GM21786 (cell line): Measurements from ENCODE around the gene KLHL21.
"Not testable (repeated sequence)": the region's sequence is repeated elsewhere in the genome, so short reads cannot be mapped to it uniquely, and the experiment has no call there.

Experiments
- ATAC-seq: cut with Tn5 transposase; IDR thresholded peaks from one replicate; pipeline ENCODE4 v1.9.1; 2021; ENCODE audit not compliant: unreplicated experiment

KLHL21 gene, protein sequence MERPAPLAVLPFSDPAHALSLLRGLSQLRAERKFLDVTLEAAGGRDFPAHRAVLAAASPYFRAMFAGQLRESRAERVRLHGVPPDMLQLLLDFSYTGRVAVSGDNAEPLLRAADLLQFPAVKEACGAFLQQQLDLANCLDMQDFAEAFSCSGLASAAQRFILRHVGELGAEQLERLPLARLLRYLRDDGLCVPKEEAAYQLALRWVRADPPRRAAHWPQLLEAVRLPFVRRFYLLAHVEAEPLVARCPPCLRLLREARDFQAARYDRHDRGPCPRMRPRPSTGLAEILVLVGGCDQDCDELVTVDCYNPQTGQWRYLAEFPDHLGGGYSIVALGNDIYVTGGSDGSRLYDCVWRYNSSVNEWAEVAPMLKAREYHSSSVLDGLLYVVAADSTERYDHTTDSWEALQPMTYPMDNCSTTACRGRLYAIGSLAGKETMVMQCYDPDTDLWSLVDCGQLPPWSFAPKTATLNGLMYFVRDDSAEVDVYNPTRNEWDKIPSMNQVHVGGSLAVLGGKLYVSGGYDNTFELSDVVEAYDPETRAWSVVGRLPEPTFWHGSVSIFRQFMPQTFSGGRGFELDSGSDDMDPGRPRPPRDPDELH

DNA sequence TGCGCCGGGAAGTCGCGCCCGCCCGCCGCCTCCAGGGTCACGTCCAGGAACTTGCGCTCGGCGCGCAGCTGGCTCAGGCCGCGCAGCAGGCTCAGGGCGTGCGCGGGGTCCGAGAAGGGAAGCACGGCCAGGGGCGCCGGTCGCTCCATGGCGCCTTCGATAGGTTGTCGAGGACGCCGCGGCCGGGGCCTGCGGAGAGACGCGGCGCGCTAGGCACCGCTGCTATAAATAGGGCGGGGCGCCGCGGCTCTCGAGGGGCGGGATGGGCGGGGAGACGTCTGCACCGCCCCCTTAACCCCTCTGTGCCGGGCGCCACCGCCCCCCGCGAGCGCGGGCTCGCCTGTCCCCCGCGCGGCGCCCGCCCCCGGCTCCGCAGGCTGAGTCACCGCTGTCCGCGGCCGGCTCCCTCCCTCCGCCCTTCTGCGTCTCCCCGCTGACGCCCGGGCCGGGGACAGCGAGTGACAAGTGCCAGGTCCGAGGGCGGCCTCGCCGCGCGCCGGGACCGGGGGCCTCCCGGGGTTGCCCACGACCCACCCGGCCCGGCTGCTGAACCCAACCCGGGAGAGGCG, at the start of gene KLHL21:
Gene KLHL21, minus strand, starts transcription at position 201 of the 569 bp plus-strand sequence. Its CDS starts 52 bp downstream, at position 149.
- ATAC-seq, result peak; percentile 41

- ATAC-seq, result no peak
Measured at GRCh38 chr1:6651909-6652308, 49.2 kb upstream of the KLHL21 start.

DNA sequence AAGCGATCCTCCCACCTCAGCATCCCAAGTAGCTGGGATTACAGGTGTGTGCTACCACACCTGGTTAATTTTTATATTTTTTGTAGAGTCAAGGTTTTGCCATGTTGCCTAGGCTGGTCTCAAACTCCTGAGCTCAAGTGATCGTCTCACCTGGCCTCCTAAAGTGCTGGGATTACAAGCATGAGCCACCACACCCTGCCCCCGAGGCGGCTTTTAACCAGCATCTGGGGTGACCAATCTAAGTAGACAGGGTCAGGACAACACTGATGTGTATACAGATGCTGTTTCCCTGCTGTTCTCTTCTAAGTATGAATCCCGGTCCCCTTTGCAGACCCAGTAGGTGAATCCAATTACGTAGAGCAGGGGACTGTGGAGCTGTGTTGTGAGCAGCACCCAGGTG, 45.9 kb upstream of the KLHL21 start:
- no peak for ATAC-seq

GRCh38 chr1:6646499-6647148, 44.0 kb upstream of the KLHL21 start:
- ATAC-seq, result no peak

DNA sequence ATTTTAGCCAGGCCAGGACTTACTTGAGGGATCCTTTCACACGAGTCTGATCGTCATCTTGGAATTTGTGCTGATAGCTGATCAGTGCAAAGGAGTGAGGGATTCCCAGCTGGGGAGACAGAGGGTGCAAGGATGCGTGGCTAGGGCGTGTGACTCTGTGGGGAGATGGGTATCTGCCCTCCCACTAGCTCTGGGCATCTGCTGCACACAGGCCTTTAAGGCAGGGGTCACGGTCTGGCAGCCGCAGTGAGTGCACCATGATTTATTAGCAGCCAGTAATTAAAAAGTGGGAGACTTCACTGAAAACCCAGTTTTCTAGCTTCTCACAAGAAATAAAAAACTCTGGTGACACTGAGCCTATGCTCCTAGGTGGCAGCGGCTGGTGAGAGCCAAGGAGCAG, 42.3 kb upstream of the KLHL21 start:
- no peak for ATAC-seq

GRCh38 chr1:6640867-6641266, 38.2 kb upstream of the KLHL21 start:
- not testable (repeated sequence) for ATAC-seq

DNA sequence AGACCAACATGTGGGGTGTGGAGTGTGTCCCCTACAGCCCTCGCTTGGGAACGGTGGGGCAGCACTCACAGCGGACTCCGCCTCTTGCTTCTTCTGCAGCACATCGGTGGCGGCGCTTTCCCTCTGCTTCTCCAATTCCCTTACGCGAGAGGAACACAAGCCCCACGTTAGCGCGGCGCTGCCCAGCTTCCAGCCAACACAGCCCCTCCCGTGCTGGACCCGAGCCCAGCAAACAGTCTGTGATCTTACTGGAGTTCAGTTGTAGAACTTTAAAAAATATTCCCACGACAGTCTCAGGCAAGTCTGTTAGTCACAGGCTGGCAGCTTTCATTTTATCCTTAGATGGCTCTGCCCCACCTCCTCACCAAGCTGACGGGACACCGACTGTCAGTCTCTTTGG, 35.6 kb upstream of the KLHL21 start:
- ATAC-seq, result no peak

DNA sequence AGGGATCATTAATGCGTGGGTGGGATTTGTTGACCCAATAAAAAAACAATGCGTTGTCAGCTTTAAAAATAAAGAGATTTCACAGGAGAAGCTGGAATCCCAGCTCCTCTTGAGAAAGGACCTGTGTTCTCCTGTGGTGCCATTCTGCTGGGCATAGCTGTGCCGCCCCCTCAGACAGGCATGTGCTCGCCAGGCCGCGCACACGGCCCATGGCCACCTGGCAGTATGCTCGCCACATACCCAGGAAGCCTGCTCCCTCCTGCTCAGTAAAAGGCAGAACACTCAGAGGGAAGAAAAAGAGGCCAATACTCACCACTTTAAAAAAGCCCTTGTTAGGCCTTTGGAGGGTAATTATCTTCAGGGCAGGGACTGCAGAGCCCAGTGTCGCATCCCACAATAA, 35.1 kb upstream of the KLHL21 start:
- ATAC-seq, result no peak

DNA sequence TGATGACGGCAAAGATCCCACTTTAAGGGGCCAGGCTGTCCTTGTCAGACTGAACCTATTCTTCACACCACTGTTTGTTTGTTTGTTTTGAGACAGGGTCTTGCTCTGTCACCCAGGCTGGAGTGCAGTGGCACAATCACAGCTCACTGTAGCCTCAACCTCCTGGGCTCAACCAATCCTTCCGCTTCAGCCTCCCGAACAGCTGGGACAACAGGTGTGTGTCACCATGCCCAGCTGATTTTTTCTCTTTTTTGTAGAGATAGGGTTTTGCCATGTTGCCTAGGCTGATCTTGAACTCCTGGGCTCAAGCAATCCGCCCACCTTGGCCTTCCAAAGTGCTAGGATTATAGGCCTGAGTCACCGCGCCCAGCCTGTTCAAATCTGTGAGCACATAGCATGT, 34.1 kb upstream of the KLHL21 start:
- ATAC-seq, result not testable (repeated sequence)

- ATAC-seq, result no peak
Measured at GRCh38 chr1:6635910-6636760, 33.5 kb upstream of the KLHL21 start.

GRCh38 chr1:6635161-6635909, 32.7 kb upstream of the KLHL21 start:
- ATAC-seq, result no peak

DNA sequence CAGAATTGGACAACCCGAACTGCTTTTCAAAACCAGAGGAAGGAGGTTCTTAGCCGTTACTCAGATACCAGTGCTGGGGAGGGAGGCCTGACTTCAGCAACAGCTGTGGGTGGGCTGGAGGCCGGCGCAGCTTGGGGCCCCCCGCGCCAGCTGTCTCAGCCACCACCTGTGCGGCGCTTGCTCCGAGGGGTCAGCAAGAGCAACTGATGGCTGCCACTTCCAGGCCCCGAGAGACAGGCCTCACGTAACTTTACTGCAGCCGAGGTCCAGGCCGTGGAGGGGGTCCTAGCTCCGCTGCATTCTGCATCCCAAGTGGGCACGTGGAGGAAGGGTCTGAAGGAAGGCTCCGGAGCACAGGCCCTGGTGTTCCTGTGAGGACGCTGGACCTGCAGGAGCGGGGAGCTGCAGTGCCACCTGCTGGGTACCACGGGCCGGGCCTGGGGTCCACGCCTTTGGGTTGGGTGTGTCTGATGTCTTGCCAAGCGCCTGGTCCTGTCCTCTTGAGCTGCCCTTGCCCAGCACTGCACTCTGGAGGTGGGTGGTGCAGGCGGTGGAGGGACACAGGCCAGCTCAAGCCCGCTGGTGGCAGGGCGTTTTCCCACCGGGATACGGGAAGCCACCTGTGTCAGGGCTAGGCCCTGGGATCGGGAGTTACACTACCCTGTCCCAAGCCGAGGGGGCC, 31.8 kb upstream of the KLHL21 start:
- ATAC-seq, result no peak

GRCh38 chr1:6632588-6633514, 30.2 kb upstream of the KLHL21 start:
- no peak for ATAC-seq

DNA sequence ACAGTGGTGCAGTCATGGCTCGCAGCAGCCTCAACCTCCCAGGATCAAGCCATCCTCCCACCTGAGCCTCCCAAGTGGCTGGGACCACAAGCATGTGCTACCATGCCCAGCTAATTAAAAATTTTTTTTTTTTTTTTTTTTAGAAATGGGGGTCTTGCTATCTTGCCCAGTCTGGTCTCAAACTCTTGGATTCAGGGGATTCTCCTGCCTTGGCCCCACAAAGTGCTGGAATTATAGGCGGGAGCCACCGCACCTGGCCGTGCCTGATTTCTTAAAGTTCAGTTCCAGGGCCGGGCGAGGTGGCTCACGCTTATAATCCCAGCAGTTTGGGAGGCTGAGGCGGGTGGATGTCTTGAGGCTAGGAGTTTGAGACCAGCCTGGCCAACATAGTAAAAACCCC, 28.4 kb upstream of the KLHL21 start:
- no peak for ATAC-seq

GRCh38 chr1:6630027-6630426, 27.4 kb upstream of the KLHL21 start:
- no peak for ATAC-seq

- no peak for ATAC-seq
Measured at GRCh38 chr1:6628971-6629479, 26.4 kb upstream of the KLHL21 start.

- ATAC-seq, result no peak
Measured at GRCh38 chr1:6627841-6628545, 25.3 kb upstream of the KLHL21 start.

- ATAC-seq, result no peak
Measured at GRCh38 chr1:6627031-6627430, 24.4 kb upstream of the KLHL21 start.
